ENCODE data around the gene RNASET2. TPM values are rescaled to one million over a fixed set of nuclear protein-coding genes. Genes with fewer than 3 reads are reported as not detected.
"Not testable (repeated sequence)": the region's sequence is repeated elsewhere in the genome, so short reads cannot be mapped to it uniquely, and the experiment has no call there.

RNASET2 gene
- total and polyA plus RNA-seq, 4 donors: 51.7 to 66.6 (median 58.9) TPM

DNA sequence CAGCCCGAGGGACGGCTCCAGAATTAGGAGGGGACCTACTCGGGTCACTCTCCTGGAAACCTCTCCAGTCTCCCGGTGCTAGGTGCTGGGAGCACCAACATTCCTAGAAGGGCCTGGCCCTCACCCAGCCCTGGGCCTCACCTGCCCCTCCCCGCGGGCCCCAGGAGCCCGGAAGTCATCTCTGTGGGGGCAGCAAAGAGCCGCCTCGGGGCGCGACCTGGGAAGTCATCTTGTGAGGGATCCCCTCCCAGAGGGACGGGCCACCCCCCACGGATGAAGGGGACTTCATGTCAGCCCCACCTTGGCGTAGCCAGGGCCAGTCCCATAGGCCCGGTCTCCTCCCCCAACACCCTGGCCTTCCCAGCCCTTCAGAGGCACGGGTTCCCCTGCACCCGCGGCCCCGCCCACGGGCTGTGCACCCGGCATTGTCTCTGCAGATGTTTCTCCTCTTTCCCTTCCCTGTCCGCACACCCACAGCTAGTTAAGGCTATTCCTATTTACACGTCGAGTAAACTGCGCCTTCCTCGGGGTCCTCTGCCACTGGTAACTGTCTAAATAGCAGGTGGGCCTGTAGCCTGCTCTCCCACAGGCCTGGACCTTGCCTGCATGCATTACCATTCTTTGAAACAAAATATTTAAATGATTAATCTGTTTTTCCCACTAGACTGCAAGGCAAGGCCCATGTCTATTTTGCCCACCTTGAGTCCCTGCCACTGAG lies 896 bp upstream of the RNASET2 start:
- Histone ChIP-seq H3K9me3 (ENCODE audit: control insufficient read depth, insufficient read depth, low read length) (no peaks in the 10 kb centered on the region), H3K4me3 (ENCODE audit: low read depth, low read length) (peak overlapping the region; percentile 65), H3K4me1 (ENCODE audit: control insufficient read depth, insufficient read depth, low read length) (peaks cover 25% of the 10 kb centered on the region), H3K27me3 (ENCODE audit: control insufficient read depth, insufficient read depth, low read length) (no peaks in the 10 kb centered on the region), H3K27ac (ENCODE audit: low read depth, low read length) (no peak overlapping the region), H3K36me3 (ENCODE audit: control insufficient read depth, insufficient read depth, low read length) (peaks cover 5% of the 10 kb centered on the region)
- DNase-seq (ENCODE audit: low read depth in 4 of 6, low spot score in 6 of 6): peak in 2 of 6 donors; percentile 11 to 37
- 12% methylated on average over 22 of the region's 26 CpGs for WGBS (ENCODE audit: insufficient coverage)

GRCh38 chr6:166955865-166956443 lies 396 bp downstream of the RNASET2 start:
- no peak for DNase-seq (ENCODE audit: low read depth in 4 of 6, low spot score in 6 of 6)
- WGBS (ENCODE audit: insufficient coverage): under 1% methylated on average over 54 of the region's 54 CpGs
- Histone ChIP-seq H3K4me1 (ENCODE audit: control insufficient read depth, insufficient read depth, low read length) (peaks cover 25% of the 10 kb centered on the region), H3K9me3 (ENCODE audit: control insufficient read depth, insufficient read depth, low read length) (no peaks in the 10 kb centered on the region), H3K27me3 (ENCODE audit: control insufficient read depth, insufficient read depth, low read length) (no peaks in the 10 kb centered on the region), H3K27ac (ENCODE audit: low read depth, low read length) (no peak overlapping the region), H3K4me3 (ENCODE audit: low read depth, low read length) (peak overlapping the region; percentile 65), H3K36me3 (ENCODE audit: control insufficient read depth, insufficient read depth, low read length) (peaks cover 11% of the 10 kb centered on the region)

DNA sequence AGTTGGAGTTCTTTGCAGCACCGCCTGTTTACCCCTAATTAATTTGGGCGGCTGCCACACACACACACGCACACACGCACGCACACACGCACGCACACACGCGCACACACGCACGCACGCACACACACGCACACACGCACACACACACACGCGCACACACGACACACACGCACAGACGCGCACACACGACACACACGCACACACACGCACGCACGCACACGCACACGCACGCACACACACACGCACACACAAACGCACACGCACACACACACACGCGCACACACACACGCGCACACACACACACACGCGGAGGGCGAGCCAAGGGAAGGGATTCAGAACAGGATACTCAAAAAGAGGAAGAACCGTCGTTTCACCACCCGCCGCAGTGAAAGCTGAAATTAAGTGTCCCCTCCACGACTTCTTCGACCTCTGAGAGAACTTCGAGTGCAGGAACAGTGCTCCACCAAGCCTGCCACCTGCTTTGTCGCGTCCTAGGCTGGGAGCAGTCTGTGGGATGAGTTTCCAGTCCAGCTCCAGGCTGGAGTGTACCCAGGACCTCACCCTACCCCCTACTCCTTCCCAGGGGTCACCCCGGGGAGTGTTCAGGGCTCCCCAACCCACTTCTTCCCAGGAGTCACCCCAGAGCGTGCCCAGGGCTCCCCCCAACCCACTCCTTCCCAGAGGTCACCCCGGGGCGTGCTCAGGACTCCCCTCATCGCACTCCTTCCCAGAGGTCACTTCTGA lies 1.1 kb downstream of the RNASET2 start:
- peak overlapping the region; percentile 65 for H3K4me3 ChIP-seq (ENCODE audit: low read depth, low read length)
- no peak overlapping the region for H3K27ac ChIP-seq (ENCODE audit: low read depth, low read length)
- H3K27me3 ChIP-seq (ENCODE audit: control insufficient read depth, insufficient read depth, low read length): no peaks in the 10 kb centered on the region
- H3K36me3 ChIP-seq (ENCODE audit: control insufficient read depth, insufficient read depth, low read length): peaks cover 14% of the 10 kb centered on the region
- H3K9me3 ChIP-seq (ENCODE audit: control insufficient read depth, insufficient read depth, low read length): no peaks in the 10 kb centered on the region
- peaks cover 25% of the 10 kb centered on the region for H3K4me1 ChIP-seq (ENCODE audit: control insufficient read depth, insufficient read depth, low read length)
- peak in 2 of 6 donors; percentile 26 to 28 for DNase-seq (ENCODE audit: low read depth in 4 of 6, low spot score in 6 of 6)
- WGBS (ENCODE audit: insufficient coverage): 26% methylated on average over 11 of the region's 52 CpGs

GRCh38 chr6:166954118-166954713 lies 2.1 kb downstream of the RNASET2 start:
- Histone ChIP-seq H3K9me3 (ENCODE audit: control insufficient read depth, insufficient read depth, low read length) (no peaks in the 10 kb centered on the region), H3K4me1 (ENCODE audit: control insufficient read depth, insufficient read depth, low read length) (peaks cover 25% of the 10 kb centered on the region), H3K27ac (ENCODE audit: low read depth, low read length) (no peak overlapping the region), H3K4me3 (ENCODE audit: low read depth, low read length) (no peak overlapping the region), H3K27me3 (ENCODE audit: control insufficient read depth, insufficient read depth, low read length) (no peaks in the 10 kb centered on the region), H3K36me3 (ENCODE audit: control insufficient read depth, insufficient read depth, low read length) (peaks cover 14% of the 10 kb centered on the region)
- WGBS (ENCODE audit: insufficient coverage): 100% methylated on average over 1 of the region's 6 CpGs
- no peak for DNase-seq (ENCODE audit: low read depth in 4 of 6, low spot score in 6 of 6)

DNA sequence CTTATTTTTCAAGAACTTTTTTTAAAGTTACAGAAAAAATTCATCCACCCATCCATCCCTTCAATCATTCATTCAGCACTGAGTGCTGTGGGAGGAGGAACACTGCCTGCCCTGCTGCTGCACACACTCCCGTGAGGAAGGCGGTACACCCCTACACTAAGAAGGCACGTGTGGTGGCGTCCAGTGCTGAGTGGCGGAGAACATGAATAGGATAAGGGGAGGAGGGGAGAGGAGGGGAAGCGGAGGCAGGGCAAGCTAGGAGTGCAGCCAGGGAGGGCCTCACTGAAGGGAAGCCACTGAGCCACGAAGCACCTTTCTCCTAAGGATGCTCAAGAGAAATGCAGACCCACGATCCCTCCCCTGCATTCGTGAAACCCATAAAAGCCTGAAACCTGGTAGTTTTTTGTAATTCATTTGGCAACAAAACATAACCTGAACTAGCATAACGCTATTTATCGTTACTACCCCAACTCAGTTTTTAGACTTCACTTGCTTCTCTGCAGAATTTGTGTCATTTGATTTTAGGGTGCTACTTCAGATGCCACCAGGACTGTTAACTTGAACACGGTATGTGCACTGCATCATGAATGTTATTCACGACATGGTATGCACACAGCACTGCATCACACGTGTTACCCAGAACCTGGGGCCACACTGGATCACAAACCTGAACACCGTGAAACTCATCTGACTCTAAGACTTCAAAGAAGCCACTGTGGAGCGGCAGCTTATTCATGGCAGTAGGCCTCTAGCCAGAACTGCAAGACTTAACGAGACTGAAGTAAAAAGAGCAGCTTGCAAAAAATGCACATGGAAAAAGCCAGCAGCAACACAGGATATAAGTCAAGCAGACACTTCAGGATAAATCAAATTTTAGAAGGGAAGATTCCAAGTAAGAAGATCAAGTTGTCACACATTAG lies 3.5 kb downstream of the RNASET2 start:
- H3K4me3 ChIP-seq (ENCODE audit: low read depth, low read length): no peak overlapping the region
- H3K27ac ChIP-seq (ENCODE audit: low read depth, low read length): no peak overlapping the region
- H3K9me3 ChIP-seq (ENCODE audit: control insufficient read depth, insufficient read depth, low read length): no peaks in the 10 kb centered on the region
- WGBS (ENCODE audit: insufficient coverage): 61% methylated on average over 10 of the region's 17 CpGs
- H3K4me1 ChIP-seq (ENCODE audit: control insufficient read depth, insufficient read depth, low read length): peaks cover 25% of the 10 kb centered on the region
- DNase-seq (ENCODE audit: low read depth in 4 of 6, low spot score in 6 of 6): peak in 1 of 6 donors; percentile 41
- H3K27me3 ChIP-seq (ENCODE audit: control insufficient read depth, insufficient read depth, low read length): no peaks in the 10 kb centered on the region
- peaks cover 14% of the 10 kb centered on the region for H3K36me3 ChIP-seq (ENCODE audit: control insufficient read depth, insufficient read depth, low read length)

DNA sequence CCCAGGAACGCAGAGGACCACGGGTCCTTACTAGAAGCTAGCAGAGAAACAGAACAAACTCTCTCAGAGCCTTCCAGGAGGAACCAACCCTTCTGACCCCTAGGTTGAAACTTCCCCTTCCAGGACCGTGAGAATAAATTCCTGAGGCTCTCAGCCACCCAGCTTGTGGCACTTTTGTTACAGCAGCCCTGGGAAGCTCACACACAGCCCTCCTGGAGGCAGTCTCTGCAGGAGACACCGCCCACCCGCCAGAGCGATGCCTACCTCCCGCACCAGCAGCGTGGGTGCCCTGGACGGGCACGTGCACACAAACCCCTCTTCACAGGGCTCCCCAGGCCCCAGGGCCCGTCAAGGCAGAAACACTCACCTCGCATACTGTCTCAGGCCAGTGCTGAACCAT lies 4.2 kb downstream of the RNASET2 start:
- no peaks in the 10 kb centered on the region for H3K9me3 ChIP-seq (ENCODE audit: control insufficient read depth, insufficient read depth, low read length)
- peaks cover 16% of the 10 kb centered on the region for H3K36me3 ChIP-seq (ENCODE audit: control insufficient read depth, insufficient read depth, low read length)
- no peaks in the 10 kb centered on the region for H3K27me3 ChIP-seq (ENCODE audit: control insufficient read depth, insufficient read depth, low read length)
- no peak overlapping the region for H3K4me3 ChIP-seq (ENCODE audit: low read depth, low read length)
- DNase-seq (ENCODE audit: low read depth in 4 of 6, low spot score in 6 of 6): no peak
- no peak overlapping the region for H3K27ac ChIP-seq (ENCODE audit: low read depth, low read length)
- WGBS (ENCODE audit: insufficient coverage): 96% methylated on average over 9 of the region's 12 CpGs
- peaks cover 19% of the 10 kb centered on the region for H3K4me1 ChIP-seq (ENCODE audit: control insufficient read depth, insufficient read depth, low read length)

GRCh38 chr6:166951670-166952060 lies 4.7 kb downstream of the RNASET2 start:
- Histone ChIP-seq H3K27ac (ENCODE audit: low read depth, low read length) (no peak overlapping the region), H3K4me3 (ENCODE audit: low read depth, low read length) (no peak overlapping the region), H3K4me1 (ENCODE audit: control insufficient read depth, insufficient read depth, low read length) (peaks cover 14% of the 10 kb centered on the region), H3K36me3 (ENCODE audit: control insufficient read depth, insufficient read depth, low read length) (peaks cover 20% of the 10 kb centered on the region), H3K27me3 (ENCODE audit: control insufficient read depth, insufficient read depth, low read length) (no peaks in the 10 kb centered on the region), H3K9me3 (ENCODE audit: control insufficient read depth, insufficient read depth, low read length) (no peaks in the 10 kb centered on the region)
- WGBS (ENCODE audit: insufficient coverage): 100% methylated on average over 2 of the region's 3 CpGs
- no peak for DNase-seq (ENCODE audit: low read depth in 4 of 6, low spot score in 6 of 6)

- not testable (repeated sequence) for H3K9me3 ChIP-seq (ENCODE audit: control insufficient read depth, insufficient read depth, low read length); H3K27me3 ChIP-seq (ENCODE audit: control insufficient read depth, insufficient read depth, low read length); H3K27ac ChIP-seq (ENCODE audit: low read depth, low read length); H3K4me3 ChIP-seq (ENCODE audit: low read depth, low read length)
- peak in 2 of 6 donors; percentile 59 to 80 for DNase-seq (ENCODE audit: low read depth in 4 of 6, low spot score in 6 of 6)
- 89% methylated on average over 13 of the region's 17 CpGs for WGBS (ENCODE audit: insufficient coverage)
- Histone ChIP-seq H3K36me3 (ENCODE audit: control insufficient read depth, insufficient read depth, low read length) (peaks cover 23% of the 10 kb centered on the region), H3K4me1 (ENCODE audit: control insufficient read depth, insufficient read depth, low read length) (peaks cover 14% of the 10 kb centered on the region)
These were observed 5.3 kb downstream of the RNASET2 start for GRCh38 chr6:166950892-166951669.
